AG04450 (cell line): ENCODE data around the gene MIEN1. TPM values are rescaled to one million over a fixed set of nuclear protein-coding genes. Genes with fewer than 3 reads are reported as not detected.
A peak's percentile ranks its signal among the peaks of the same experiment; 100 is the strongest.

Experiments used
- CTCF ChIA-PET: fragments of 300-600, 350-600 bp; formaldehyde crosslinking; extraction: SDS; loops from one replicate; lab custom pipeline; 2022; ENCODE audit warnings: antibody characterized with exemption, inconsistent platforms; lab: Charles Lee
- POLR2A ChIA-PET: fragments of 350-600 bp; formaldehyde crosslinking; extraction: SDS; loops from one replicate; lab custom pipeline; 2021; ENCODE audit warnings: antibody characterized with exemption, inconsistent platforms; lab: Yijun Ruan, JAX
- DNase-seq: peaks from one replicate; pipeline ENCODE4 v3.0.0-alpha.2; 2011; ENCODE audit warnings: low read depth, low spot score
- H3K27ac ChIP-seq: one replicate; pipeline ENCODE4 v1.5.1; 2012; ENCODE audit warnings: low read depth, low read length, control low read depth
- H3K27me3 ChIP-seq: one replicate; pipeline ENCODE4 v1.6.0; 2012; ENCODE audit warnings: low read length; ENCODE audit not compliant: control insufficient read depth, insufficient read depth
- H3K4me3 ChIP-seq: 2 replicates; pipeline ENCODE4 v1.5.1; 2011; ENCODE audit warnings: mild to moderate bottlenecking, low read depth, low read length, control low read depth
- H3K9me3 ChIP-seq: 2 replicates; pipeline ENCODE4 v1.5.1; 2012; ENCODE audit warnings: low read length; ENCODE audit not compliant: control insufficient read depth, insufficient read depth
- CTCF ChIP-seq: IDR thresholded peaks from 2 replicates; pipeline ENCODE4 v1.5.1; 2011; ENCODE audit warnings: low read depth, low read length, control low read depth, inconsistent platforms
- polyA plus RNA-seq: library from polyadenylated mRNA; depleted of rRNA; stranded (reverse); fragments of >200 nt; gene quantifications from 2 replicates; pipeline ENCODE4 v1.2.3, GENCODE V29; 2011

Gene MIEN1
- polyA plus RNA-seq, 1 experiment = 31.9 TPM

- POLR2A ChIA-PET = no interaction called here
- TF ChIP-seq CTCF = no peak
- no peak overlapping the region for H3K27ac ChIP-seq
- peaks cover 25% of the 10 kb centered on the region for H3K27me3 ChIP-seq
- H3K9me3 ChIP-seq = no peaks in the 10 kb centered on the region; the same call in 1 of the 2 replicates
- DNase-seq = no peak
- H3K4me3 ChIP-seq = no peak overlapping the region
- CTCF ChIA-PET = interaction anchor here (1.0 to 1.3 kb wide), 2 partner anchors 115 to 222 kb away, joined by 3 to 4 read pairs; no protein-coding TSS in a partner anchor
These were observed 6.2 kb upstream of the MIEN1 start for GRCh38 chr17:39736319-39737165.

GRCh38 chr17:39735882-39736281, 5.5 kb upstream of the MIEN1 start:
- Histone ChIP-seq H3K9me3 (no peaks in the 10 kb centered on the region; the same call in 1 of the 2 replicates), H3K4me3 (no peak overlapping the region), H3K27ac (no peak overlapping the region), H3K27me3 (peaks cover 25% of the 10 kb centered on the region)
- TF ChIP-seq CTCF = no peak
- ChIA-PET CTCF (interaction anchor here (1.0 to 1.3 kb wide), 2 partner anchors 114 to 222 kb away, joined by 3 to 4 read pairs; no protein-coding TSS in a partner anchor), POLR2A (no interaction called here)
- no peak for DNase-seq

GRCh38 chr17:39732586-39732985, 2.3 kb upstream of the MIEN1 start:
- no peak for DNase-seq
- H3K27me3 ChIP-seq = peaks cover 12% of the 10 kb centered on the region
- H3K27ac ChIP-seq = no peak overlapping the region
- POLR2A ChIA-PET = no interaction called here
- no peaks in the 10 kb centered on the region; the same call in 1 of the 2 replicates for H3K9me3 ChIP-seq
- no peak overlapping the region for H3K4me3 ChIP-seq
- CTCF ChIA-PET = interaction anchor here (1.1 to 1.7 kb wide), 2 partner anchors 109 to 111 kb away, joined by 3 to 8 read pairs; no protein-coding TSS in a partner anchor
- no peak for TF ChIP-seq CTCF

- H3K27me3 ChIP-seq = no peaks in the 10 kb centered on the region
- CTCF ChIA-PET = interaction anchor here (0.6 to 3.1 kb wide), 20 partner anchors 10 to 199 kb away, joined by 3 to 20 read pairs (median 5); partner anchors contain the start of genes ERBB2 and PGAP3
- POLR2A ChIA-PET = interaction anchor here (0.6 to 1.9 kb wide), 9 partner anchors 11 to 507 kb away, joined by 3 to 9 read pairs (median 5); partner anchors contain the start of genes ERBB2, PGAP3 and PSMD3
- peak overlapping the region; percentile 86 for H3K4me3 ChIP-seq
- TF ChIP-seq CTCF = no peak
- H3K9me3 ChIP-seq = no peaks in the 10 kb centered on the region; the same call in 1 of the 2 replicates
- DNase-seq = no peak
- H3K27ac ChIP-seq = no peak overlapping the region
These were observed 966 bp downstream of the MIEN1 start for GRCh38 chr17:39729280-39729851.

- Histone ChIP-seq H3K9me3 (no peaks in the 10 kb centered on the region; the same call in 1 of the 2 replicates), H3K27ac (no peak overlapping the region), H3K4me3 (no peak overlapping the region), H3K27me3 (no peaks in the 10 kb centered on the region)
- no peak for DNase-seq
- no peak for TF ChIP-seq CTCF
- POLR2A ChIA-PET = no interaction called here
- CTCF ChIA-PET = no interaction called here
These were observed 2.8 kb downstream of the MIEN1 start for GRCh38 chr17:39727556-39727955.
